Measurements from ENCODE around the gene GAS6. TPM values are rescaled to one million over a fixed set of nuclear protein-coding genes. Genes with fewer than 3 reads are reported as not detected.

GAS6 gene
- polyA plus RNA-seq, 1 donor from 2014 or later: 52.4 TPM

DNA sequence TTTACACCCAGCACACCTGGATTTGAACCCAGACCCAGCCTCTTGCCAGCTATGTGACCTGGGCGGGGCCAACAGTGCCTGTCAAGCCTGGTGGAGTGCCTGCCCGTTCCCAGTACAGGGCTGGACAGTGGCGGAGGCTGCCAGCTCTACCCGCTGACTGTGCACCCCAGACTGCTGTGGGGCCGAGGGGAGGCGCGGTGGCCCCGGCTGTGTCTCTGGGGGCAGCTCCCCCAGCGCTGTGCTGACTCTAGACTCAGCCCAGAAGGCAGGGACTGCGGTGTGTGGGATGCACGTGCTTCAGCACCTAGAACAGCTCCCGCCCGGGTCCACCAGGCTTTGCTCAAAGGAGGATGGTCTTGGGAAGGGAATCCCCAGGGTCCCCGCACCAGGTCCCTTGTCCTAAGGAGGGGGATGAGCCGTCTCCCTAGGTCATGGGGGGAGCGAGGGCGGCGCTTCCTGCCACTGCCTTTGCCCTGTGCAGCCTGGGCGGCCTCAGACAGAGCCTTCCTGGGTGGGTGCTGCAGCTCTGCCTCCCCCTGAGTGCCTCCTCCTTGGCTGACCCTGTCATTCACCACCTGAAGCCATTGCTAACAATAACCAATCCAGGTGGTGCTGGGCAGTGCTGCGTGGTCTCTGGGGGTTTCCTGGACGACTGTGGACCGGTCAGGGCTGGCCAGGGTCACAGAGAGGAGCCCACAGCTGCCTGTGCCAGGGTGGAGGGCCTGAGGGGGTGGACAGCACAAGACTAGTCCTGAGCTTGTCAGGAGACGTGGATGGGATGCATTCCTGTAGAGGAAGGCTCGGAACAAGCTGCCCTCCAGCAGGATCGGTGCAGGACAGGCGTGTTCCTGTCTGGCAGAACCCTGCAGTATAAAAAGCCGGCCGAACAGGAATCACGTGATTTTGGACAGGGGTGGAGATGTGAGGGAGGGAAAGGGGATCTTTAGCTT is 86.3 kb downstream of the GAS6 start:
- Histone ChIP-seq H3K36me3 (ENCODE audit: insufficient read depth, low read length) (no peaks in the 10 kb centered on the region), H3K27ac (ENCODE audit: low read length) (no peak overlapping the region), H3K9me2 (ENCODE audit: insufficient read depth, low read length) (no peaks in the 10 kb centered on the region), H3K9me3 (ENCODE audit: low read length) (no peaks in the 10 kb centered on the region), H3K27me3 (ENCODE audit: insufficient read depth, low read depth, low read length) (peaks cover 11% of the 10 kb centered on the region), H3K4me2 (ENCODE audit: low read length) (no peak overlapping the region), H3K4me3 (ENCODE audit: low read length) (no peak overlapping the region), H4K20me1 (ENCODE audit: insufficient read depth) (no peaks in the 10 kb centered on the region), H3F3A (ENCODE audit: insufficient read depth, low read length, poor library complexity, severe bottlenecking) (no peaks in the 10 kb centered on the region), H3K9ac (ENCODE audit: low read length) (no peak overlapping the region), H2AFZ (ENCODE audit: low read depth, low read length) (no peak overlapping the region), H3K79me2 (replicated peaks; ENCODE audit: insufficient read depth, low read length) (no peaks in the 10 kb centered on the region)
- TF ChIP-seq, protein P1, sequence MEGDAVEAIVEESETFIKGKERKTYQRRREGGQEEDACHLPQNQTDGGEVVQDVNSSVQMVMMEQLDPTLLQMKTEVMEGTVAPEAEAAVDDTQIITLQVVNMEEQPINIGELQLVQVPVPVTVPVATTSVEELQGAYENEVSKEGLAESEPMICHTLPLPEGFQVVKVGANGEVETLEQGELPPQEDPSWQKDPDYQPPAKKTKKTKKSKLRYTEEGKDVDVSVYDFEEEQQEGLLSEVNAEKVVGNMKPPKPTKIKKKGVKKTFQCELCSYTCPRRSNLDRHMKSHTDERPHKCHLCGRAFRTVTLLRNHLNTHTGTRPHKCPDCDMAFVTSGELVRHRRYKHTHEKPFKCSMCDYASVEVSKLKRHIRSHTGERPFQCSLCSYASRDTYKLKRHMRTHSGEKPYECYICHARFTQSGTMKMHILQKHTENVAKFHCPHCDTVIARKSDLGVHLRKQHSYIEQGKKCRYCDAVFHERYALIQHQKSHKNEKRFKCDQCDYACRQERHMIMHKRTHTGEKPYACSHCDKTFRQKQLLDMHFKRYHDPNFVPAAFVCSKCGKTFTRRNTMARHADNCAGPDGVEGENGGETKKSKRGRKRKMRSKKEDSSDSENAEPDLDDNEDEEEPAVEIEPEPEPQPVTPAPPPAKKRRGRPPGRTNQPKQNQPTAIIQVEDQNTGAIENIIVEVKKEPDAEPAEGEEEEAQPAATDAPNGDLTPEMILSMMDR (IDR thresholded peaks at IDR 0.05; ENCODE audit: poor library complexity, severe bottlenecking): no peak
- TF ChIP-seq EP300 (conservative IDR thresholded peaks at IDR 0.05; ENCODE audit: poor library complexity, severe bottlenecking) (no peak), EZH2 (IDR thresholded peaks at IDR 0.05; ENCODE audit: borderline replicate concordance, insufficient read depth, low read length, poor library complexity, severe bottlenecking) (no peak), POLR2AphosphoS5 (IDR thresholded peaks at IDR 0.05) (no peak), MXI1 (conservative IDR thresholded peaks at IDR 0.05; ENCODE audit: poor library complexity, severe bottlenecking) (no peak)

DNA sequence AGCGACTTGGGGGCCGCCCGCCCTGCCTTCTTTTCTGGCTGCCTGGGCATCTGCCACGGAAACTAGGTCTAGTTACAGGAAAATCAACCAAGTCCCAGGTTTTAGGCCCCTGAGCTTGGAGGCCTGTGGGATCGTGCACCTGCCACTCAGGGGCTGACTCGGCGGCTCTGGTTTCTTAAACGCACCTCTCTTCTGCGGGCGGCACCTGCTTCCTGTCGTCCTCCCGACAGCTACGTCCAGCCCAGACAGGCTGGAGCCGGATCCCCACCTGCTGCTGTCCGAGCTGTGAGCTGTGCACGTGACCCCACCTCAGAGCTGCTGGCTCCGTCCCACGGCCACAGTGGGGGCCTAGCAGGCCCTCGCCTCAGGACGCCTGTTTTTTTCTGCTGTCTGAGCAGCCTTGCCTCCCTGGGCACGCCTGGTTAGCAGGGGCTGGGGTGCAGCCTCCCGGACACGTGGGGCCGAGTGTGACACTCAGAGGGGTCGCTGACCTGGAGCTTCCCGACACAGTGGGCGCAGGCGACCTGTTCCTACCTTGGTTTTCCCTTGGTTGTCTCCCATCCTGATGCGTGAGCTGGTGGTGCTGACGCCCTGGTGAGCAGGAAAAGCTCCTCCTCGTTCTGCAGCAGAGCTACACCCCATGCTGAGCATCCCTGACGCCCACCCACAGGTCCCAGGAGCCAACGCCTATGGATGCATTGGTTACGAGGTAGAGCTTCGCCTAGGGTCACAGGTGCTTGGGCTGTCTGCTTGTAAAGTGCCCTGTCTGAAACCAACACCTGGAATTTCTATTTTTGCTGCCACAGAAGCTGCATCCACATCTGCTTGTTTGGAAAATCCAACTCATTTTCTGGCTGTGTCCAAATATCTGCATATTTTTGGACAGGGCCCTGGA is 87.4 kb downstream of the GAS6 start:
- no peaks in the 10 kb centered on the region for H3K36me3 ChIP-seq (ENCODE audit: insufficient read depth, low read length)
- no peak overlapping the region for H3K9ac ChIP-seq (ENCODE audit: low read length)
- no peak overlapping the region for H3K4me3 ChIP-seq (ENCODE audit: low read length)
- no peak overlapping the region for H3K4me2 ChIP-seq (ENCODE audit: low read length)
- no peaks in the 10 kb centered on the region for H3K9me2 ChIP-seq (ENCODE audit: insufficient read depth, low read length)
- peaks cover 11% of the 10 kb centered on the region for H3K27me3 ChIP-seq (ENCODE audit: insufficient read depth, low read depth, low read length)
- H4K20me1 ChIP-seq (ENCODE audit: insufficient read depth): no peaks in the 10 kb centered on the region
- H3K27ac ChIP-seq (ENCODE audit: low read length): no peak overlapping the region
- H3F3A ChIP-seq (ENCODE audit: insufficient read depth, low read length, poor library complexity, severe bottlenecking): no peaks in the 10 kb centered on the region
- H2AFZ ChIP-seq (ENCODE audit: low read depth, low read length): no peak overlapping the region
- TF ChIP-seq RAD21 (conservative IDR thresholded peaks at IDR 0.05): no peak
- TF ChIP-seq, protein P1 (IDR thresholded peaks at IDR 0.05; ENCODE audit: poor library complexity, severe bottlenecking): no peak
- no peak for TF ChIP-seq POLR2AphosphoS5 (IDR thresholded peaks at IDR 0.05)
- TF ChIP-seq, protein P2, sequence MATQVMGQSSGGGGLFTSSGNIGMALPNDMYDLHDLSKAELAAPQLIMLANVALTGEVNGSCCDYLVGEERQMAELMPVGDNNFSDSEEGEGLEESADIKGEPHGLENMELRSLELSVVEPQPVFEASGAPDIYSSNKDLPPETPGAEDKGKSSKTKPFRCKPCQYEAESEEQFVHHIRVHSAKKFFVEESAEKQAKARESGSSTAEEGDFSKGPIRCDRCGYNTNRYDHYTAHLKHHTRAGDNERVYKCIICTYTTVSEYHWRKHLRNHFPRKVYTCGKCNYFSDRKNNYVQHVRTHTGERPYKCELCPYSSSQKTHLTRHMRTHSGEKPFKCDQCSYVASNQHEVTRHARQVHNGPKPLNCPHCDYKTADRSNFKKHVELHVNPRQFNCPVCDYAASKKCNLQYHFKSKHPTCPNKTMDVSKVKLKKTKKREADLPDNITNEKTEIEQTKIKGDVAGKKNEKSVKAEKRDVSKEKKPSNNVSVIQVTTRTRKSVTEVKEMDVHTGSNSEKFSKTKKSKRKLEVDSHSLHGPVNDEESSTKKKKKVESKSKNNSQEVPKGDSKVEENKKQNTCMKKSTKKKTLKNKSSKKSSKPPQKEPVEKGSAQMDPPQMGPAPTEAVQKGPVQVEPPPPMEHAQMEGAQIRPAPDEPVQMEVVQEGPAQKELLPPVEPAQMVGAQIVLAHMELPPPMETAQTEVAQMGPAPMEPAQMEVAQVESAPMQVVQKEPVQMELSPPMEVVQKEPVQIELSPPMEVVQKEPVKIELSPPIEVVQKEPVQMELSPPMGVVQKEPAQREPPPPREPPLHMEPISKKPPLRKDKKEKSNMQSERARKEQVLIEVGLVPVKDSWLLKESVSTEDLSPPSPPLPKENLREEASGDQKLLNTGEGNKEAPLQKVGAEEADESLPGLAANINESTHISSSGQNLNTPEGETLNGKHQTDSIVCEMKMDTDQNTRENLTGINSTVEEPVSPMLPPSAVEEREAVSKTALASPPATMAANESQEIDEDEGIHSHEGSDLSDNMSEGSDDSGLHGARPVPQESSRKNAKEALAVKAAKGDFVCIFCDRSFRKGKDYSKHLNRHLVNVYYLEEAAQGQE (IDR thresholded peaks at IDR 0.05; ENCODE audit: borderline replicate concordance): no peak
- TF ChIP-seq EP300 (conservative IDR thresholded peaks at IDR 0.05; ENCODE audit: poor library complexity, severe bottlenecking): no peak
- no peak for TF ChIP-seq SMC3 (conservative IDR thresholded peaks at IDR 0.05; ENCODE audit: poor library complexity)
- no peak for TF ChIP-seq MXI1 (conservative IDR thresholded peaks at IDR 0.05; ENCODE audit: poor library complexity, severe bottlenecking)
- TF ChIP-seq EZH2 (IDR thresholded peaks at IDR 0.05; ENCODE audit: borderline replicate concordance, insufficient read depth, low read length, poor library complexity, severe bottlenecking): no peak
- no peak for TF ChIP-seq TAF1 (IDR thresholded peaks at IDR 0.05; ENCODE audit: low read depth)
- H3K79me2 ChIP-seq (replicated peaks; ENCODE audit: insufficient read depth, low read length): no peaks in the 10 kb centered on the region
- H3K9me3 ChIP-seq (ENCODE audit: low read length): no peaks in the 10 kb centered on the region
